ENCODE results near the gene CX3CR1. TPM values are rescaled to one million over a fixed set of nuclear protein-coding genes. Genes with fewer than 3 reads are reported as not detected.

CX3CR1 gene
- total RNA-seq, 1 donor from 2014 or later: not detected

DNA sequence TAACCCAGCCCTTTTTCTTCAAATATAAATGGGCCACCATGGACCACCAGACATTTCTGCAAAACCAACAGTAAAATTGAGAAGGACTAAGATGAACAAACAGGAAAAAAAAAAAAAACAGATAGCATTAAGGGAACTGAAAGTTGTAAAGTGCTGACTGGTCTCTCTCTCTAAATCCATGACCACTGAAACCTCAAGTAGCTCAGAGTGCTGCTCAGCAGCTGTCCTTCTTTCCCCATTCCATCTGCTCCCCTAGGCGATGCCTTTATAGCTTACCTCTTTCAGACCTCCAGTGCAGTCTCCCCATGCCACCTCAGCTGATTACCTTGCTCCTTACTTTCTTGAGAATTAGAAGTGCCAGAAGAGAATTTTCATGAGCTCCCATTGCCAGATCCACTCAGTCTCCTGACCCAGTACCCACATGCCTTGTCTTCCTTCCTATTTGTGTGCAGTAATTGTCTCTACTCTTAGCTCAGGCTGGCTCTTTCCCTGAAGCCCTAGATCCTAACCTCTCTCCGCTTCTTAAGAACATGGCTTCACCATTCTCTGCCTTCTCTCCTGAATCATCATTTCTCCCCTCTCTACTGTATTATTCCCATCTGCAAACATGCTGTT lies 63.6 kb downstream of the CX3CR1 start:
- TF ChIP-seq, protein P1, sequence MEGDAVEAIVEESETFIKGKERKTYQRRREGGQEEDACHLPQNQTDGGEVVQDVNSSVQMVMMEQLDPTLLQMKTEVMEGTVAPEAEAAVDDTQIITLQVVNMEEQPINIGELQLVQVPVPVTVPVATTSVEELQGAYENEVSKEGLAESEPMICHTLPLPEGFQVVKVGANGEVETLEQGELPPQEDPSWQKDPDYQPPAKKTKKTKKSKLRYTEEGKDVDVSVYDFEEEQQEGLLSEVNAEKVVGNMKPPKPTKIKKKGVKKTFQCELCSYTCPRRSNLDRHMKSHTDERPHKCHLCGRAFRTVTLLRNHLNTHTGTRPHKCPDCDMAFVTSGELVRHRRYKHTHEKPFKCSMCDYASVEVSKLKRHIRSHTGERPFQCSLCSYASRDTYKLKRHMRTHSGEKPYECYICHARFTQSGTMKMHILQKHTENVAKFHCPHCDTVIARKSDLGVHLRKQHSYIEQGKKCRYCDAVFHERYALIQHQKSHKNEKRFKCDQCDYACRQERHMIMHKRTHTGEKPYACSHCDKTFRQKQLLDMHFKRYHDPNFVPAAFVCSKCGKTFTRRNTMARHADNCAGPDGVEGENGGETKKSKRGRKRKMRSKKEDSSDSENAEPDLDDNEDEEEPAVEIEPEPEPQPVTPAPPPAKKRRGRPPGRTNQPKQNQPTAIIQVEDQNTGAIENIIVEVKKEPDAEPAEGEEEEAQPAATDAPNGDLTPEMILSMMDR (conservative IDR thresholded peaks at IDR 0.05; ENCODE audit: low read depth, low read length): no peak
- H3K4me3 ChIP-seq (ENCODE audit: low read depth, low read length): no peak overlapping the region
- no peak for DNase-seq (ENCODE audit: low read depth)

DNA sequence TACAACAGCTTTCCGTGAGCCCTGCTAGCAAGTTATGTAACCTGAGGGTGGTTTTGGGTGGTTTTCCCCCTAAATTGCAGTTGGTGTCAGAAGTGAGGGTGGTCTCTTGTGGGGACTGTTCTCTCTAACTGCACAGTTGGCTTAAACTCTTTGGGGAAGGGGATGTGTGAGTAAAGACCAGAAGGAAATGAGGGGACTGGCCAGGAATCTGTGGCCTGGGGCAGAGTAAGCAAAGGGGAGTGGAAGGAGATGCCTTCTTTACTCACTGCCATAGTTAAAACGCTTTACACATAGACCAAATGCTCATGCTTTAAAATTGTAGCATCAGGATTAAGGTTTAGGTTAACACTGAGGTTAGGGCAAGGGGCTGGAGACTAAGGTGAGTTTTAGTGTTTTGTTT lies 66.2 kb downstream of the CX3CR1 start:
- no peak for DNase-seq (ENCODE audit: low read depth)
- H3K4me3 ChIP-seq (ENCODE audit: low read depth, low read length): no peak overlapping the region
- TF ChIP-seq, protein P1 (conservative IDR thresholded peaks at IDR 0.05; ENCODE audit: low read depth, low read length): no peak

Other genes starting within 250 kb of the CX3CR1 start
- gene SCN11A, start 228.1 kb downstream of the CX3CR1 start, total RNA-seq: not detected in 2 replicates
- 17.3 and 29.5 TPM in 2 replicates for gene WDR48, start 228.0 kb downstream of the CX3CR1 start, total RNA-seq
- gene GORASP1, start 172.4 kb downstream of the CX3CR1 start, total RNA-seq: 17.6 and 38.8 TPM in 2 replicates
- gene TTC21A, start 172.4 kb downstream of the CX3CR1 start, total RNA-seq: 0.58 and 0.86 TPM in 2 replicates
- 11.5 and 12.7 TPM in 2 replicates for gene CSRNP1, start 126.4 kb downstream of the CX3CR1 start, total RNA-seq
- gene XIRP1, start 87.4 kb downstream of the CX3CR1 start, total RNA-seq: 0.12 TPM in 1 of 2 replicates, not detected in the other
- not detected in 2 replicates for gene CCR8, start 49.7 kb upstream of the CX3CR1 start, total RNA-seq
- gene SLC25A38, start 103.3 kb upstream of the CX3CR1 start, total RNA-seq: 20.8 and 29.7 TPM in 2 replicates
- gene RPSA, start 126.7 kb upstream of the CX3CR1 start, total RNA-seq: 2,720 and 3,068 TPM in 2 replicates
- 0.35 TPM in 1 of 2 replicates, not detected in the other for gene MOBP, start 187.6 kb upstream of the CX3CR1 start, total RNA-seq